ENCODE data around the gene KANSL1. TPM values are rescaled to one million over a fixed set of nuclear protein-coding genes. Genes with fewer than 3 reads are reported as not detected.

KANSL1 gene
- total and polyA plus RNA-seq, 12 donors = 23.2 to 81.2 (median 58.0) TPM

DNA sequence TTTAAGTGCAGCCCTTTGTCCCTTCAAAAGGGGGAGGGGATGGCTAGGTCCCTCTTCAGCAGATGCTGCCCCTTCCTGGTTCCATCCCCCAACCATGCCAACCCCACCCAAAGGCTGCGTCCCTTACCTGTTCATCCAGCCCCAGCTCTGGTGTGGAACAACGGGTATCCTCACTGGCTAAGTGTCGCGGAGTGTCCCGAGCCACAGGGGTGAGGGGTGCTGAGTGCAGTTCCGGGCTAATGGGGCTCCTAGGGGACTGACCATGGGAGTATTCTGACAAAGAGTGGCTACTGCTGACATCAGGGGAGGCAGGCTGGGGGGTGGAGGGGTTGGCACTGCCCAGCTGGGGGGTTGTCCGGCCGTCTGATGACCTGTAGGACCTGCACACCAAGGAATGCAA, 161.3 kb downstream of the KANSL1 start:
- TF ChIP-seq, protein P1, sequence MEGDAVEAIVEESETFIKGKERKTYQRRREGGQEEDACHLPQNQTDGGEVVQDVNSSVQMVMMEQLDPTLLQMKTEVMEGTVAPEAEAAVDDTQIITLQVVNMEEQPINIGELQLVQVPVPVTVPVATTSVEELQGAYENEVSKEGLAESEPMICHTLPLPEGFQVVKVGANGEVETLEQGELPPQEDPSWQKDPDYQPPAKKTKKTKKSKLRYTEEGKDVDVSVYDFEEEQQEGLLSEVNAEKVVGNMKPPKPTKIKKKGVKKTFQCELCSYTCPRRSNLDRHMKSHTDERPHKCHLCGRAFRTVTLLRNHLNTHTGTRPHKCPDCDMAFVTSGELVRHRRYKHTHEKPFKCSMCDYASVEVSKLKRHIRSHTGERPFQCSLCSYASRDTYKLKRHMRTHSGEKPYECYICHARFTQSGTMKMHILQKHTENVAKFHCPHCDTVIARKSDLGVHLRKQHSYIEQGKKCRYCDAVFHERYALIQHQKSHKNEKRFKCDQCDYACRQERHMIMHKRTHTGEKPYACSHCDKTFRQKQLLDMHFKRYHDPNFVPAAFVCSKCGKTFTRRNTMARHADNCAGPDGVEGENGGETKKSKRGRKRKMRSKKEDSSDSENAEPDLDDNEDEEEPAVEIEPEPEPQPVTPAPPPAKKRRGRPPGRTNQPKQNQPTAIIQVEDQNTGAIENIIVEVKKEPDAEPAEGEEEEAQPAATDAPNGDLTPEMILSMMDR (IDR thresholded peaks at IDR 0.05) = no peak
- TF ChIP-seq POLR2A (IDR thresholded peaks at IDR 0.05) = no peak
- Histone ChIP-seq H3K36me3 (replicated peaks in 1 of 2) (peaks cover 0 to 70% of the 10 kb centered on the region in 2 donors), H3K4me1 (replicated peaks in 1 of 2) (peaks cover 8 to 22% of the 10 kb centered on the region in 2 donors), H3K27me3 (no peaks in the 10 kb centered on the region), H3K4me3 (no peak overlapping the region), H3K27ac (no peak overlapping the region), H3K9me3 (replicated peaks in 1 of 3) (no peaks in the 10 kb centered on the region)
- peak in 1 of 7 donors; percentile 43 for DNase-seq
- intact Hi-C loops (cut with DNase I) = no loop called here
- 80 to 92% (median 86%) methylated on average over 4 to 8 of the region's 8 CpGs for WGBS, 4 donors

DNA sequence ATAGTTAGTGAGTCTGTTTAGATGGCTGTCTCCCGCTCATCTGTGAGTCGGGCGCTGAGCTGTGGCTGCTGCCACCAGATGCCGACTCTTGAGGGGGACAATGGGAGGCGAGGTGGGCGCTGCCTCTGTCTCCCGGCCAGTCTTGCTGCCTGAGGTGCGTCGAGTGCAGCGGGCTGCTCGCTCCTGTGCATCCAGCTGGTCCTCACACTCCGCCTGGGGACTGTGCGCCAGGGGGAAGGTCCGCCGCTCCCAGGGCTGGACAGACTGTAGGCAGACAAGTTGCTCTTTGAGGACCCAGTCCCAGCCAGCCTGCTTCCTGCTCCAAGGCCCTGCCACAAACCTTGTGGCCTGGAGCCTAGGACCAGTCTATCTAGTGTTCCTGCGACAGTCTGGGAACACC, 161.8 kb downstream of the KANSL1 start:
- 91 to 97% (median 95%) methylated on average over 11 to 16 of the region's 16 CpGs for WGBS, 4 donors
- Histone ChIP-seq H3K27ac (no peak overlapping the region), H3K9me3 (replicated peaks in 1 of 3) (no peaks in the 10 kb centered on the region), H3K27me3 (no peaks in the 10 kb centered on the region), H3K36me3 (replicated peaks in 1 of 2) (peaks cover 0 to 70% of the 10 kb centered on the region in 2 donors), H3K4me3 (no peak overlapping the region), H3K4me1 (replicated peaks in 1 of 2) (peaks cover 8 to 26% of the 10 kb centered on the region in 2 donors)
- intact Hi-C loops (cut with DNase I) = no loop called here
- peak in 1 of 7 donors; percentile 50 for DNase-seq
- TF ChIP-seq, protein P1 (IDR thresholded peaks at IDR 0.05) = no peak
- TF ChIP-seq POLR2A (IDR thresholded peaks at IDR 0.05) = no peak

DNA sequence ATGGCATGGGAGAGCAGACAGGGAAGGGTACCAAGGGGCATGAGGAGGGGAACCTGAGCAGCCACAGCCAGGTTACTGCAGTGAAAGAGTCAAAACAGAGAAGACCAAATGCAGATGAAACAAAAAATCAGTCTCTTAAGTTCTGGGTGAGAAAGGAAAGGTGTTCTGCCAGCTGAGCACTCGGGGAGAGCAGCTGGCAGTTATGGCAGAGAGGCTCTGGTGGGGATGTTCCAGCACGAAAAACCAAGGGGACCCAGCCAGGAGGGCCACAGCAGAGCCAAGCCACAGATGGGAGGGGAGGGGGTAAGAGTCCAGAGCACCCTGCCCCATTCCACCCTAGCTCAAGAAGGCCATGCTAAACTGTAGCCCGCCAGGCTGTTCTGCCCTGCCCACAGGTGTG, 162.5 kb downstream of the KANSL1 start:
- H3K9me3 ChIP-seq (replicated peaks in 1 of 3) = no peaks in the 10 kb centered on the region
- peaks cover 8 to 26% of the 10 kb centered on the region in 2 donors for H3K4me1 ChIP-seq (replicated peaks in 1 of 2)
- WGBS, 4 donors = 86 to 90% (median 87%) methylated on average over 3 of the region's 3 CpGs
- intact Hi-C loops (cut with DNase I) = no loop called here
- TF ChIP-seq POLR2A (IDR thresholded peaks at IDR 0.05) = no peak
- TF ChIP-seq, protein P1 (IDR thresholded peaks at IDR 0.05) = no peak
- H3K27me3 ChIP-seq = no peaks in the 10 kb centered on the region
- peak in 1 of 7 donors; percentile 41 for DNase-seq
- no peak overlapping the region for H3K27ac ChIP-seq
- peaks cover 0 to 66% of the 10 kb centered on the region in 2 donors for H3K36me3 ChIP-seq (replicated peaks in 1 of 2)
- no peak overlapping the region for H3K4me3 ChIP-seq

- no peaks in the 10 kb centered on the region for H3K27me3 ChIP-seq
- H3K4me3 ChIP-seq = no peak overlapping the region
- peaks cover 8 to 29% of the 10 kb centered on the region in 2 donors for H3K4me1 ChIP-seq (replicated peaks in 1 of 2)
- no peak for TF ChIP-seq POLR2A (IDR thresholded peaks at IDR 0.05)
- TF ChIP-seq, protein P1 (IDR thresholded peaks at IDR 0.05) = no peak
- no peak overlapping the region for H3K27ac ChIP-seq
- WGBS, 4 donors = 92 to 100% (median 95%) methylated on average over 6 of the region's 6 CpGs
- H3K36me3 ChIP-seq (replicated peaks in 1 of 2) = peaks cover 0 to 55% of the 10 kb centered on the region in 2 donors
- intact Hi-C loops (cut with DNase I) = no loop called here
- peak in 1 of 7 donors; percentile 42 for DNase-seq
- no peaks in the 10 kb centered on the region for H3K9me3 ChIP-seq (replicated peaks in 1 of 3)
These were observed 163.6 kb downstream of the KANSL1 start for GRCh38 chr17:46029627-46030026.
